ENCODE results near the gene BBX. TPM values are rescaled to one million over a fixed set of nuclear protein-coding genes. Genes with fewer than 3 reads are reported as not detected.

BBX gene
- total and polyA plus RNA-seq, 2 of the 4 experiments (the other 2 are of a cell fraction): 13.6 to 107 TPM

GRCh38 chr3:107683447-107683846, 160.7 kb downstream of the BBX start:
- 20% methylated on average over 1 of the region's 4 CpGs; no CpG with 5 or more reads in 1 of the 2 experiments for WGBS, 2 experiments (ENCODE audit: extremely low coverage in 2 of 2, insufficient read length in 1 of 2)
- Histone ChIP-seq H3K9me1 (ENCODE audit: insufficient read depth, low read length) (no peaks in the 10 kb centered on the region), H3K27me3 (ENCODE audit: control insufficient read depth, insufficient read depth, low read length) (no peaks in the 10 kb centered on the region), H3K4me2 (ENCODE audit: low read depth, low read length) (peak overlapping the region; percentile 3; the same call in 1 of the 2 replicates), H3K9ac (ENCODE audit: low read depth, low read length) (no peak overlapping the region), H4K91ac (ENCODE audit: insufficient read depth, low read depth, low read length) (no peak overlapping the region), H3K36me3 (ENCODE audit: control insufficient read depth, insufficient read depth, low read length) (no peaks in the 10 kb centered on the region), H2BK120ac (ENCODE audit: low read depth, low read length) (no peak overlapping the region), H3K4me1 (ENCODE audit: control insufficient read depth, insufficient read depth, low read length) (peaks cover 5% of the 10 kb centered on the region; the same call in 1 of the 2 replicates), H3K9me3 (ENCODE audit: control insufficient read depth, insufficient read depth, low read length) (peaks cover 2% of the 10 kb centered on the region; the same call in 1 of the 2 replicates), H3K56ac (ENCODE audit: extremely low read depth, insufficient read depth, low read length) (no peak overlapping the region), H2BK20ac (ENCODE audit: low read depth, low read length) (no peak overlapping the region), H3K4me3 (ENCODE audit: insufficient read depth, low read depth, low read length) (no peak overlapping the region), H2BK5ac (ENCODE audit: low read depth, low read length, poor library complexity, severe bottlenecking) (no peak overlapping the region), H3K18ac (ENCODE audit: low read depth, low read length) (no peak overlapping the region), H4K8ac (ENCODE audit: low read depth in 2 of 2, low read length in 2 of 2) (no peak overlapping the region), H4K5ac (ENCODE audit: low read depth, low read length) (no peak overlapping the region), H2BK15ac (ENCODE audit: low read depth, low read length) (no peak overlapping the region), H3K27ac (ENCODE audit: insufficient read depth, low read length) (no peak overlapping the region), H3K4ac (ENCODE audit: low read depth, low read length) (no peak overlapping the region), H2AK5ac (ENCODE audit: low read depth, low read length) (no peak overlapping the region), H4K20me1 (ENCODE audit: insufficient read depth, low read length) (no peaks in the 10 kb centered on the region; the same call in 1 of the 2 replicates), H2AFZ (replicated peaks; ENCODE audit: low read length, poor library complexity) (no peak overlapping the region), H3K23ac (ENCODE audit: low read depth, low read length) (no peak overlapping the region), H3K79me1 (ENCODE audit: low read depth in 1 of 2, low read length in 2 of 2) (peaks cover 4 to 12% of the 10 kb centered on the region in 2 experiments; a peak in 2 of 4 replicates), H2AK9ac (replicated peaks; ENCODE audit: low read depth, low read length, poor library complexity) (no peak overlapping the region), H3K14ac (replicated peaks; ENCODE audit: low read depth, low read length) (no peak overlapping the region)
- intact Hi-C loops (cut with micrococcal nuclease) (no loop called here), dilution Hi-C loops (cut with HindIII; ENCODE audit: low sequenced_read_pairs, unreplicated experiment) (no loop called here), in situ Hi-C loops (cut with MboI; ENCODE audit: low sequenced_read_pairs) (no loop called here)
- POLR2A ChIA-PET (ENCODE audit: unreplicated experiment): no interaction called here
- peak; percentile 63 for DNase-seq
- CTCF ChIA-PET: interaction anchor here (0.9 to 1.0 kb wide), 2 partner anchors 69 to 108 kb away, joined by 3 to 4 read pairs; no protein-coding TSS in a partner anchor
- no TSS peak for BruUV-seq (replicated peaks)
- TF ChIP-seq BHLHE40 (IDR thresholded peaks at IDR 0.05; ENCODE audit: low read depth, low read length) (no peak), RCOR1 (IDR thresholded peaks at IDR 0.05; ENCODE audit: insufficient replicate concordance, low read length) (no peak), CEBPB (IDR thresholded peaks at IDR 0.05; ENCODE audit: low read depth, low read length) (no peak), CHD1 (IDR thresholded peaks at IDR 0.05; ENCODE audit: low read depth, low read length) (no peak), NFE2L2 (IDR thresholded peaks at IDR 0.05; ENCODE audit: low read depth, low read length) (no peak), MAFK (IDR thresholded peaks at IDR 0.05; ENCODE audit: low read depth, low read length) (no peak), FOS (IDR thresholded peaks at IDR 0.05; ENCODE audit: low read depth, low read length) (no peak), RAD21 (IDR thresholded peaks at IDR 0.05; ENCODE audit: low read length) (no peak), CTCF (conservative IDR thresholded peaks at IDR 0.05; ENCODE audit: low read depth, low read length) (no peak), POLR2A (IDR thresholded peaks at IDR 0.05; ENCODE audit: low read depth, low read length) (no peak), RFX5 (IDR thresholded peaks at IDR 0.05; ENCODE audit: low read depth, low read length) (no peak), SMC3 (IDR thresholded peaks at IDR 0.05; ENCODE audit: low read depth, low read length) (no peak), MAZ (IDR thresholded peaks at IDR 0.05; ENCODE audit: borderline replicate concordance, low read depth, low read length) (no peak), ELK1 (IDR thresholded peaks at IDR 0.05; ENCODE audit: borderline replicate concordance, low read depth, low read length) (no peak), USF2 (IDR thresholded peaks at IDR 0.05; ENCODE audit: low read depth, low read length) (no peak), MXI1 (IDR thresholded peaks at IDR 0.05; ENCODE audit: borderline replicate concordance, low read depth, low read length) (no peak)
- peak; percentile 69 for ATAC-seq (ENCODE audit: low read depth)

Measured in IMR-90 (cell line).